ENCODE results near the gene EID1. TPM values are rescaled to one million over a fixed set of nuclear protein-coding genes. Genes with fewer than 3 reads are reported as not detected.

The EID1 gene
- total RNA-seq, 1 donor from 2014 or later = 233 TPM

GRCh38 chr15:48891232-48891765 is 13.4 kb downstream of the EID1 start:
- Histone ChIP-seq H3K36me3 (ENCODE audit: control insufficient read depth, insufficient read depth, low read length) (no peaks in the 10 kb centered on the region), H3K4me3 (ENCODE audit: low read depth, low read length) (no peak overlapping the region), H3K27me3 (ENCODE audit: control insufficient read depth, insufficient read depth, low read length) (peaks cover 1% of the 10 kb centered on the region)
- FAIRE-seq = no peak
- TF ChIP-seq CTCF (IDR thresholded peaks at IDR 0.05; ENCODE audit: insufficient read depth, low read length, severe bottlenecking) = no peak
- no peak for DNase-seq (ENCODE audit: low read depth)

DNA sequence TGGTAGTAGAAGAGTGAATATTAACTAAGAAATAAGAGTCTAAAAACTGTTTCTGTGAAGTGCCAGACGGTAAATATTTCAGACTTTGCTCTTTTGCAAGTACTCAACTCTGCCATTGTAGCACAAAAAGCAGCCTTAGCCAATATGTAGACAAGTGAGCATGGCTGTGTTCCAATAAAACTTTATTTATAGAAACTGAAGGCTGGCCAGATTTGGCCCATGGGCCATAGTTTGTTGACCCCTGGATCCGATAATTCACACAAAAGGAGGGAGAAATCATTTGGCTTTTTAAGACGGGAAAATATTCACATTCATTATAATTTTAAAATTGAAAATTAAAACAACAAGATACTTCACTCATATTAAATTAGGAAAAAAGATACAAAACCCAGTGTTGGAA is 15.4 kb downstream of the EID1 start:
- Histone ChIP-seq H3K27me3 (ENCODE audit: control insufficient read depth, insufficient read depth, low read length) (peaks cover 1% of the 10 kb centered on the region), H3K36me3 (ENCODE audit: control insufficient read depth, insufficient read depth, low read length) (no peaks in the 10 kb centered on the region), H3K4me3 (ENCODE audit: low read depth, low read length) (no peak overlapping the region)
- TF ChIP-seq CTCF (IDR thresholded peaks at IDR 0.05; ENCODE audit: insufficient read depth, low read length, severe bottlenecking) = no peak
- DNase-seq (ENCODE audit: low read depth) (no peak), FAIRE-seq (no peak)

- FAIRE-seq (no peak), DNase-seq (ENCODE audit: low read depth) (no peak)
- no peak overlapping the region for H3K4me3 ChIP-seq (ENCODE audit: low read depth, low read length)
- H3K27me3 ChIP-seq (ENCODE audit: control insufficient read depth, insufficient read depth, low read length) = peaks cover 1% of the 10 kb centered on the region
- no peaks in the 10 kb centered on the region for H3K36me3 ChIP-seq (ENCODE audit: control insufficient read depth, insufficient read depth, low read length)
- TF ChIP-seq CTCF (IDR thresholded peaks at IDR 0.05; ENCODE audit: insufficient read depth, low read length, severe bottlenecking) = no peak
Observed at GRCh38 chr15:48896869-48897814, 19.2 kb downstream of the EID1 start.

DNA sequence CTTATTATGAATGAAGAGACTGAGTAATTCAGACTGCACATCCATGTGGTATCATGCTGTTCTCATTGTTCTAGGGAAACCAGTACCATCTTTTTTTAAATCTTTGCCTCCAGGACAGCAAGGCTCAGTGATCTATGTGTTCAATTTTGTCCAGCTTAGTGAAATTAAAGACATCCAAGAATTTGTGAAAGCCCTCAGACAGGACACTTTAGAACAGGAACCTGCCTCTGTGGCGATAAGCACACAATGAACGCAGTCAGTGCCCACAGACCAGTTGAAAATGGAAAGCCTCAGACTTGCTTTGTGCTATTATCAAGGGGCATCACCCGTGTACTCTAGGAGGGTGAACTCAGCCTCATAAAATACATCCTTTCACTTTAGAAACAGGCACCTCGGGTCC is 20.1 kb downstream of the EID1 start:
- TF ChIP-seq CTCF (IDR thresholded peaks at IDR 0.05; ENCODE audit: insufficient read depth, low read length, severe bottlenecking) = no peak
- FAIRE-seq = no peak
- H3K27me3 ChIP-seq (ENCODE audit: control insufficient read depth, insufficient read depth, low read length) = peaks cover 1% of the 10 kb centered on the region
- no peak overlapping the region for H3K4me3 ChIP-seq (ENCODE audit: low read depth, low read length)
- H3K36me3 ChIP-seq (ENCODE audit: control insufficient read depth, insufficient read depth, low read length) = no peaks in the 10 kb centered on the region
- DNase-seq (ENCODE audit: low read depth) = no peak

- peaks cover 1% of the 10 kb centered on the region for H3K27me3 ChIP-seq (ENCODE audit: control insufficient read depth, insufficient read depth, low read length)
- DNase-seq (ENCODE audit: low read depth) = no peak
- no peak for TF ChIP-seq CTCF (IDR thresholded peaks at IDR 0.05; ENCODE audit: insufficient read depth, low read length, severe bottlenecking)
- no peaks in the 10 kb centered on the region for H3K36me3 ChIP-seq (ENCODE audit: control insufficient read depth, insufficient read depth, low read length)
- H3K4me3 ChIP-seq (ENCODE audit: low read depth, low read length) = no peak overlapping the region
- FAIRE-seq = no peak
Observed at GRCh38 chr15:48898446-48898845, 20.5 kb downstream of the EID1 start.
